HG03558 (cell line): Measurements from ENCODE around the gene SETD6.
"Not testable (repeated sequence)": the region's sequence is repeated elsewhere in the genome, so short reads cannot be mapped to it uniquely, and the experiment has no call there.

Experiments used
- ATAC-seq: cut with Tn5 transposase; IDR thresholded peaks from one replicate; pipeline ENCODE4 v1.9.1; 2021; ENCODE audit warnings: moderate number of reproducible peaks; ENCODE audit not compliant: unreplicated experiment; ENCODE audit errors: extremely low read depth

Gene SETD6

GRCh38 chr16:58535100-58535499, 19.8 kb downstream of the SETD6 start:
- no peak for ATAC-seq

DNA sequence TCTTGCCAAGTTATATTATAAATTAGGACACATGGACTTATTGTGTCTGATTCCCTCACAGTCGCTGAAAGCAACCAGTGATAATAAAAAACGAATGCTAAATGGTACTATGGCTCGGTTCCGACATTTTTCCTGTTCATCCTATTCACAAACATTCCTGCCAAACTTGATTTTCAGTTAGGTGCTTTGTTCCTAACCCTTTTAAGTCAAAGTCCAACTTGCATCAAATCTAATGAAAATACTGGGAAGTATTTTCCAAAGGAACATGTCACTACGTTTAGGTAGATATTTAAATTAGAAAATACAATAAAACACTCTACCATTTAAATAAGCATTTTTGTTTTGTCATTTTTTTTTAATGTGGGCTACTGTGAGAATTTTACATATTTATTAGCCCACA, 21.0 kb downstream of the SETD6 start:
- no peak for ATAC-seq

GRCh38 chr16:58537124-58537906, 22.0 kb downstream of the SETD6 start:
- ATAC-seq = no peak

DNA sequence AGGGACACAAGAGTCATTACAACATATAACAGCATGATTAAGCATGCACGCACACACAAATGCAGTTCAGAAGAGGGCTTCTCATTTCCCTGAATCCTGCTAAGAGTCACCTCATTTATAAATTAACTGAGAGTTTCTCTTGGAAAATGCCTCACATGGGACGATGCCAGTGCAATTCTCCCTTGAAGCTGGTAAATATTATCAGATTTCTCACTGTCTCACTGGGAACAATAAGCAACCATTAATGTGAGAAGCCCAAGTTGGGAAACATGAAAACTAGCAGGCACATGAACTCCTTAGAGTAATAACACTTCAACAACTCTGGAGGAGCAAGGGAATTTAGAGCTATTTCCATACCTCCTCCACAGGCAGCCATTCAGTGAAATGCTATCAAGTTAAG, 26.4 kb downstream of the SETD6 start:
- no peak for ATAC-seq

- no peak for ATAC-seq
Observed at GRCh38 chr16:58542291-58542690, 27.0 kb downstream of the SETD6 start.

DNA sequence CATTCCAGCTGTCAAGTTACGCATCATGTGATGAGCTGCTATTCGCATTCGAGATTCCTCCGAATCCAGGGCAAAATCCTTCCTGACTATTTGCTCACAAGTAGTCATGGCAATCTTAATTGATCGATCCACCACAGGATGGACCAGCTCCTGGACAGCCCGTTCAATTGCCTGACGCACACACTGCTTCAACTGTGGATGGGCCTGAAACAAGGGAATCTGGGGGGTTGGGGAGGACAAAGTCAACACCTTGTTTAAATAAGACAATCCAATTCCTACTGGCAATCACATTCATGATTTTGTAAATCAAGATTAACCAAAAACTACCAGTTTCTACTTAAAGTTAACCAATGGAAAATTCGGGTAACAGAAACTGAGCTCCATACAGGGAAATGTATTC, 28.4 kb downstream of the SETD6 start:
- no peak for ATAC-seq

DNA sequence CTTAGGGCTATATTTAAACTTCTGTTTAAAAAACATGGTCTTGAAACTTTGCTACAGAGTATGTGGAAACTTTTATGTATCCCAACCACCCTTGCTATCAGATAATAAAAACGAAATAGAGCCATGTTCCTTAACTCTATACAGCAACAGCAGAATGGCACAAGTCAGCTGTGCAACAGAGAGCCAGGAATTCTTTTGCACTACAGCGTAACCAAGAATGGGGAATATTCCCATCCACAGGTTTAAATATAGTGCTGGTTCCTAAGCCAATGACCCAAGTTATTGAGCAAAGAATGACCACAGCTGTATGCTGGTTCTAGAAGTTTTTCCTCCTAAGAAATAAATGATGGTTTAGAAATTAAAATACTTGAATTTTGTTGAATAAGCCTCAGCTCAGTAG, 33.1 kb downstream of the SETD6 start:
- ATAC-seq = no peak

DNA sequence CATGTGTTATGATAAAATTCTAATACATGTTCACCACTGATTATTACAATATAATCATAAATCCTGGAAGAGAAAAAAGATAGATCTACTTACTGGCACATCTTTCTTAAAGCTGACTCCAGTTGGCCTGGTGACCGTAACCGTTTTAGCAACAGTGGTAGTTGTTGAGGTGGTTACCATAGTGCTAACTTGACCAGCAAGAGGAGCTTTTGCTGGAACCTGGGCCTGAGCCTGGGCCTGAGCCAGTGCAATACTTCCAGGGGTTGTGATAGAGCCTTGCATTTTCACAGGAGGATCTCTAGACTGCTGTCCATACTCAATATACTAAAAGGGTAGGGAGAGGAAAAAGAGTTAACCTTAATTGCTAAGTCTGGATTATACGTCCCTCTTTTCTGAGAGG, 36.2 kb downstream of the SETD6 start:
- ATAC-seq = no peak

DNA sequence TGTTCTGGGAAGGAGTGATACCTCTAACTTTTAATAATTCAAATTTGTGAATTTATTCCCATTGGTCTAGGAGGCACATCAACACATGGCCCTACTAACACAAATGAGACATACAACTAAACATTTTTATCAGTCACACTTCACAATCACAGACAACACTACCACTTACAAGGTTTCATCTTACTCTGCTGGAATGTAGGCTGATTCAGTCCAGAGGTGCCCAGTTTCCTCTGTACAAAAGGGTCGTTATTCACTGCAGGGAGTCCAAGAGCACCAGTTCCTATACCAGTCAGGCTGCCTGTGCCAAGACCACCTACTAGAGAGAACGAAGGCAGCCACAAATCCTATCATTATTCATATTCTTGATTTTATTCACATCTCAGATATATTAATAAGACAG, 41.4 kb downstream of the SETD6 start:
- ATAC-seq = no peak

- no peak for ATAC-seq
Observed at GRCh38 chr16:58563235-58563634, 47.9 kb downstream of the SETD6 start.

DNA sequence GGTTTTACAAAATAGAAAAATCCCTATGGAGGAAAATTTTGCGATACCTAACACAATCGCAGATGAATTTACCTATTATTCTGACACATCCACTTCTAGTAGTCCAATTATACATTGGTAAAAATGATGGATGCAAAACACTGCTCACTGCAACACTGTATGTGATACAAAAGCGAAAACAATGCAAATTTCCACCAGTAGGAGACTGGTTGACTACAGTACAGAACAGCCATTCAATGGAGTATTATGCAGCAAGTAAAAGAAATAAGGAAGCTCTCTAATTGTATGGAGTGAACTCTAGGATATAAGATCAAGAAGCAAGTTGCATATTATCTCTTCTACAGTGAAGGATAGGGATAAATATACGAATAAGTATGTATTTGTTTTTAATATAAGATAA, 48.5 kb downstream of the SETD6 start:
- no peak for ATAC-seq

DNA sequence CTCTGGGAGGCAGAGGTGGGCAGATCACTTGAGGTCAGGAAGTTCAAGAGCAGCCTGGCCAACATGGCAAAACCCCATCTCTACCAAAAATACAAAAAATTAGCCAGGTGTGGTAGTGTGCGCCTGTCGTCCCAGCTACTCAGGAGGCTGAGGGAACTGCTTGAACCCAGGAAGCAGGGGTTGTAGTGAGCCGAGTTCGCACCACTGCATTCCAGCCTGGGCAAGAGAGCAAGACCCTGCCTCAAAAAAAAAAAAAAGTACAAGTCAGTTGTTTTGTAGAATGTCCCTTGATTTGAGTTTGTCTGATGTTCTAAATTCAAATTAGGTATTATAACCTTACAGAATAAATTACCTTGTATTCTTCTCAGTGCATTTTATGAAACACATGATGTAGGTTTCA, 50.4 kb downstream of the SETD6 start:
- not testable (repeated sequence) for ATAC-seq
